Natural killer cell (primary cell): Measurements from ENCODE around the gene RXRB. TPM values are rescaled to one million over a fixed set of nuclear protein-coding genes. Genes with fewer than 3 reads are reported as not detected.

Experiments used
- ATAC-seq, 3 donors: fragments of 150-1000 bp in 2 of 3; fragments of 200-7000 bp in 1 of 3; cut with Tn5 transposase; 1 replicate in 1 of 3; 2 replicates in 2 of 3; pipeline ENCODE4 v1.10.0; 2021; ENCODE audit warnings: mild to moderate bottlenecking in 2 of 3, moderate library complexity in 2 of 3
- DNase-seq, 2 donors: peaks; one replicate each; pipeline versions ENCODE4 v3.0.0 to v3.0.0-alpha.2; 2013 to 2021; ENCODE audit warnings: mixed read lengths in 1 of 2
- H3K27ac ChIP-seq: one replicate; pipeline ENCODE4 v1.5.1; 2013; ENCODE audit warnings: mild to moderate bottlenecking, low read length
- H3K27me3 ChIP-seq: one replicate; pipeline ENCODE4 v1.6.1; 2013; ENCODE audit warnings: low read length; ENCODE audit not compliant: control insufficient read depth, insufficient read depth
- H3K36me3 ChIP-seq: one replicate; pipeline ENCODE4 v1.6.1; 2013; ENCODE audit warnings: low read length; ENCODE audit not compliant: control insufficient read depth, insufficient read depth
- H3K4me1 ChIP-seq: one replicate; pipeline ENCODE4 v1.6.1; 2013; ENCODE audit warnings: low read length; ENCODE audit not compliant: control insufficient read depth, insufficient read depth
- H3K4me3 ChIP-seq: one replicate; pipeline ENCODE4 v1.5.1; 2013; ENCODE audit warnings: low read length
- H3K9me3 ChIP-seq: one replicate; pipeline ENCODE4 v1.6.1; 2013; ENCODE audit warnings: low read length; ENCODE audit not compliant: control insufficient read depth, insufficient read depth
- H3K27ac Mint-ChIP-seq, 2 donors: one replicate each; pipeline ENCODE4 v1.8.0; 2022; ENCODE audit warnings: mild to moderate bottlenecking in 2 of 2, mixed read lengths in 2 of 2, moderate library complexity in 1 of 2
- H3K27me3 Mint-ChIP-seq, 2 donors: one replicate each; pipeline ENCODE4 v1.8.0; 2022; ENCODE audit warnings: low read depth in 2 of 2, mixed read lengths in 2 of 2
- H3K36me3 Mint-ChIP-seq: one replicate; pipeline ENCODE4 v1.8.0; 2022; ENCODE audit warnings: mixed read lengths
- H3K4me1 Mint-ChIP-seq, 2 donors: one replicate each; pipeline ENCODE4 v1.8.0; 2022; ENCODE audit warnings: mixed read lengths in 2 of 2
- H3K4me3 Mint-ChIP-seq: one replicate; pipeline ENCODE4 v1.8.0; 2022; ENCODE audit warnings: mild to moderate bottlenecking, moderate library complexity, mixed read lengths
- H3K9me3 Mint-ChIP-seq, 2 donors: one replicate each; pipeline ENCODE4 v1.8.0; 2022; ENCODE audit warnings: mixed read lengths in 2 of 2
- WGBS: methylation state at CpG from one replicate; pipeline ENCODE4 v1.1.7; 2013; ENCODE audit warnings: missing lambda C conversion rate; ENCODE audit not compliant: insufficient coverage; 5-methylcytosine and 5-hydroxymethylcytosine counted together
- intact Hi-C: fragments of 100-400 bp; cut with micrococcal nuclease; formaldehyde crosslinking; loops from one replicate; pipeline ENCODE4 v1.14.2; 2022
- total RNA-seq, 4 donors: library from RNA; stranded (reverse); fragments of 120-200 nt in 1 of 4; gene quantifications; one replicate each; pipeline versions ENCODE4 v1.2.3 to v1.2.4, GENCODE V29; 2013 to 2022
- TF ChIP-seq, protein P1 (sequence below): fragments of 200-600 bp; IDR thresholded peaks from one replicate; pipeline ENCODE4 v1.8.0; 2022; ENCODE audit warnings: antibody characterized with exemption

The RXRB gene
- total RNA-seq, 3 donors from 2014 or later (not counting 1 experiment from before 2014, with no cell fraction given) = 72.3 to 96.4 (median 73.9) TPM

DNA sequence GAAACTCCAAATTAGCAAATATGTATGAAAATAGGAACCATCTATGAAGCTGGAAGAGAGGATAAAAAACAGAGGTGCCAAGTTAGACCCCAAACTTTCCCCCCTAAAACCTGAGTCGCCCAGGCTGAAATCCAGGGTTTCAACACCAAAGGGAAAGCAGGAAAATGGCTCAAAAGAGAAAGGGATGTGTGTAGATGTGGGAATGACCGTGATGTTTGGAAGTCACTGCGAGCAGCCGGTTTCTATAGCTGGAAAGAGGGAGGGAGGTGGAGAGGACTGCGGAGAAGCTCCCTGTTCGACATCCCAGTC is 12.3 kb upstream of the RXRB start:
- H3K36me3 ChIP-seq = no peaks in the 10 kb centered on the region
- no peak for DNase-seq
- peak overlapping the region; percentile 18 for H3K4me3 Mint-ChIP-seq
- H3K36me3 Mint-ChIP-seq = no peaks in the 10 kb centered on the region
- peaks cover 24 to 41% of the 10 kb centered on the region in 2 donors for H3K4me1 Mint-ChIP-seq
- intact Hi-C loops = no loop called here
- 7% methylated on average over 5 of the region's 6 CpGs for WGBS
- no peaks in the 10 kb centered on the region for H3K9me3 Mint-ChIP-seq
- H3K27me3 ChIP-seq = peaks cover 17% of the 10 kb centered on the region
- H3K4me3 ChIP-seq = no peak overlapping the region
- H3K9me3 ChIP-seq = no peaks in the 10 kb centered on the region
- no peak overlapping the region for H3K27ac Mint-ChIP-seq
- TF ChIP-seq, protein P1, sequence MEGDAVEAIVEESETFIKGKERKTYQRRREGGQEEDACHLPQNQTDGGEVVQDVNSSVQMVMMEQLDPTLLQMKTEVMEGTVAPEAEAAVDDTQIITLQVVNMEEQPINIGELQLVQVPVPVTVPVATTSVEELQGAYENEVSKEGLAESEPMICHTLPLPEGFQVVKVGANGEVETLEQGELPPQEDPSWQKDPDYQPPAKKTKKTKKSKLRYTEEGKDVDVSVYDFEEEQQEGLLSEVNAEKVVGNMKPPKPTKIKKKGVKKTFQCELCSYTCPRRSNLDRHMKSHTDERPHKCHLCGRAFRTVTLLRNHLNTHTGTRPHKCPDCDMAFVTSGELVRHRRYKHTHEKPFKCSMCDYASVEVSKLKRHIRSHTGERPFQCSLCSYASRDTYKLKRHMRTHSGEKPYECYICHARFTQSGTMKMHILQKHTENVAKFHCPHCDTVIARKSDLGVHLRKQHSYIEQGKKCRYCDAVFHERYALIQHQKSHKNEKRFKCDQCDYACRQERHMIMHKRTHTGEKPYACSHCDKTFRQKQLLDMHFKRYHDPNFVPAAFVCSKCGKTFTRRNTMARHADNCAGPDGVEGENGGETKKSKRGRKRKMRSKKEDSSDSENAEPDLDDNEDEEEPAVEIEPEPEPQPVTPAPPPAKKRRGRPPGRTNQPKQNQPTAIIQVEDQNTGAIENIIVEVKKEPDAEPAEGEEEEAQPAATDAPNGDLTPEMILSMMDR = no peak
- no peak overlapping the region for H3K27ac ChIP-seq
- peaks cover 29 to 36% of the 10 kb centered on the region in 2 donors for H3K27me3 Mint-ChIP-seq
- no peak for ATAC-seq
- peaks cover 19% of the 10 kb centered on the region for H3K4me1 ChIP-seq

DNA sequence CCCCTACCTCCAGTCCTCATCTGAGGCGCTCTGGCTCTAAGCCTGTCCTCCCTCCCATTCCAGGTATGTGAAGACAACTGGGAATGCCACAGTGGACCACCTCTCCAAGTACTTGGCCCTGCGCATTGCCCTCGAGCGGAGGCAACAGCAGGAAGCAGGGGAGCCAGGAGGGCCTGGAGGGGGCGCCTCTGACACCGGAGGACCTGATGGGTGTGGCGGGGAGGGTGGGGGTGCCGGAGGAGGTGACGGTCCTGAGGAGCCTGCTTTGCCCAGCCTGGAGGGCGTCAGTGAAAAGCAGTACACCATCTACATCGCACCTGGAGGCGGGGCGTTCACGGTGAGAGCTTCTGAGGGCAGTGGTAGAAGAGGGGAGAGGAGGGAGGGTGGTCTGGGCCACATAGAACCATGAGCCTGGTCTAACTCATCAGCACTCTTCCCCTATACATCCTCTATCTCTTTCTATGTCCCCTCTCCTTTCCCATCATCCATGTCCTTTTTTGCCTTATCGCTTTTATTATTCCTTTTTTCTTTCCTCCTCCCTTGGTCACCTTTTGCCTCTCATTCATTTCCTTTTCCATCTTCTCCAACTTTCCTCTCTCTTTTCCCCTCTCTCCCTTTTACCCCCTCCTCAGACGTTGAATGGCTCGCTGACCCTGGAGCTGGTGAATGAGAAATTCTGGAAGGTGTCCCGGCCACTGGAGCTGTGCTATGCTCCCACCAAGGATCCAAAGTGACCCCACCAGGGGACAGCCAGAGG is 11.4 kb upstream of the RXRB start:
- intact Hi-C loops = no loop called here
- no peak for ATAC-seq
- TF ChIP-seq, protein P1 = no peak
- H3K4me3 ChIP-seq = no peak overlapping the region
- Mint-ChIP-seq H3K27ac (no peak overlapping the region), H3K36me3 (no peaks in the 10 kb centered on the region), H3K27me3 (peaks cover 26 to 29% of the 10 kb centered on the region in 2 donors), H3K4me1 (peaks cover 24 to 44% of the 10 kb centered on the region in 2 donors), H3K9me3 (no peaks in the 10 kb centered on the region), H3K4me3 (peak overlapping the region; percentile 41)
- no peaks in the 10 kb centered on the region for H3K36me3 ChIP-seq
- H3K4me1 ChIP-seq = peaks cover 26% of the 10 kb centered on the region
- no peak overlapping the region for H3K27ac ChIP-seq
- 92% methylated on average over 17 of the region's 18 CpGs for WGBS
- DNase-seq = no peak
- peaks cover 17% of the 10 kb centered on the region for H3K27me3 ChIP-seq
- no peaks in the 10 kb centered on the region for H3K9me3 ChIP-seq

DNA sequence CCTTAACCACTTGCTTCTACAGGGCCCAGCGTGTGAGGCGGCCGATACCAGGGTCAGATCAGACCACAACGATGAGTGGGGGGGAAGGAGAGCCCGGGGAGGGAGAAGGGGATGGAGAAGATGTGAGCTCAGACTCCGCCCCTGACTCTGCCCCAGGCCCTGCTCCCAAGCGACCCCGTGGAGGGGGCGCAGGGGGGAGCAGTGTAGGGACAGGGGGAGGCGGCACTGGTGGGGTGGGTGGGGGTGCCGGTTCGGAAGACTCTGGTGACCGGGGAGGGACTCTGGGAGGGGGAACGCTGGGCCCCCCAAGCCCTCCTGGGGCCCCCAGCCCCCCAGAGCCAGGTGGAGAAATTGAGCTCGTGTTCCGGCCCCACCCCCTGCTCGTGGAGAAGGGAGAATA is 10.7 kb upstream of the RXRB start:
- H3K27ac Mint-ChIP-seq = no peak overlapping the region
- Histone ChIP-seq H3K4me1 (peaks cover 26% of the 10 kb centered on the region), H3K4me3 (no peak overlapping the region), H3K27me3 (peaks cover 17% of the 10 kb centered on the region), H3K36me3 (no peaks in the 10 kb centered on the region), H3K27ac (no peak overlapping the region), H3K9me3 (no peaks in the 10 kb centered on the region)
- no peaks in the 10 kb centered on the region for H3K9me3 Mint-ChIP-seq
- TF ChIP-seq, protein P1 = no peak
- intact Hi-C loops = no loop called here
- H3K4me1 Mint-ChIP-seq = peaks cover 24 to 44% of the 10 kb centered on the region in 2 donors
- no peak for ATAC-seq
- H3K27me3 Mint-ChIP-seq = peaks cover 26 to 29% of the 10 kb centered on the region in 2 donors
- H3K4me3 Mint-ChIP-seq = no peak overlapping the region
- H3K36me3 Mint-ChIP-seq = no peaks in the 10 kb centered on the region
- DNase-seq = no peak
- 95% methylated on average over 16 of the region's 17 CpGs for WGBS

DNA sequence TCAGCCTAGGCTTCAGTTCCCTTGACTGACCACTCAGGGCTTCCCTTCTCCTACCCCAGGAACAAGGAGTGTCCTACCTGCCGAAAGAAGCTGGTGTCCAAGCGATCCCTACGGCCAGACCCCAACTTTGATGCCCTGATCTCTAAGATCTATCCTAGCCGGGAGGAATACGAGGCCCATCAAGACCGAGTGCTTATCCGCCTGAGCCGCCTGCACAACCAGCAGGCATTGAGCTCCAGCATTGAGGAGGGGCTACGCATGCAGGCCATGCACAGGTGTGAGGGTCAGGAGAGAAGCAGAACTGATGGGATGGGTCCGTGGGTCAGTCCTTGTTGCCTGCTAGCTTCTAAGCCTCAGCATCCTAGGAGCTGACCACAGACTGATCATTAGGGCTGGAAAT is 9.4 kb upstream of the RXRB start:
- peak overlapping the region; percentile 95 to 97 for H3K27ac Mint-ChIP-seq
- no peak for ATAC-seq

More for the DNA sequence above, 9.4 kb upstream of the RXRB start:
- TF ChIP-seq, protein P1 = no peak
- no peak overlapping the region for H3K27ac ChIP-seq
- H3K36me3 Mint-ChIP-seq = no peaks in the 10 kb centered on the region
- H3K36me3 ChIP-seq = no peaks in the 10 kb centered on the region
- no peaks in the 10 kb centered on the region for H3K9me3 Mint-ChIP-seq
- H3K27me3 Mint-ChIP-seq = peaks cover 21 to 29% of the 10 kb centered on the region in 2 donors
- no peaks in the 10 kb centered on the region for H3K9me3 ChIP-seq
- H3K4me3 ChIP-seq = no peak overlapping the region
- 98% methylated on average over 10 of the region's 10 CpGs for WGBS
- intact Hi-C loops = loop anchor here (2.0 kb wide), 1 partner anchor 63 kb away; the partner anchor contains the start of gene RPS18
- peak overlapping the region; percentile 98 for H3K4me3 Mint-ChIP-seq
- no peak for DNase-seq
- peaks cover 33% of the 10 kb centered on the region for H3K4me1 ChIP-seq
- peaks cover 33 to 57% of the 10 kb centered on the region in 2 donors for H3K4me1 Mint-ChIP-seq
- peaks cover 15% of the 10 kb centered on the region for H3K27me3 ChIP-seq
